Lung (tissue), 12 donors: ENCODE results near the gene MAOB. TPM values are rescaled to one million over a fixed set of nuclear protein-coding genes. Genes with fewer than 3 reads are reported as not detected.

Experiments used
- ATAC-seq: fragments of 200-7000 bp; cut with Tn5 transposase; one replicate; pipeline ENCODE4 v1.9.1; 2020; ENCODE audit warnings: moderate number of reproducible peaks; ENCODE audit not compliant: insufficient read depth, low FRiP score
- DNase-seq, 3 donors: peaks; one replicate each; pipeline ENCODE4 v3.0.0-alpha.2; 2013 to 2017
- H3K27ac ChIP-seq, 2 donors: one replicate each; pipeline ENCODE4 v1.5.1; 2013; ENCODE audit warnings: mild to moderate bottlenecking in 2 of 2, moderate library complexity in 2 of 2, control low read depth in 1 of 2, inconsistent platforms in 1 of 2, low read depth in 1 of 2, low read length in 1 of 2
- H3K27me3 ChIP-seq, 3 donors: one replicate each; pipeline ENCODE4 v1.5.1; 2013; ENCODE audit warnings: low read length in 2 of 3; ENCODE audit not compliant: control insufficient read depth in 3 of 3, insufficient read depth in 3 of 3
- H3K36me3 ChIP-seq, 4 donors: one replicate each; pipeline ENCODE4 v1.5.1; 2013; ENCODE audit warnings: low read length in 4 of 4, mild to moderate bottlenecking in 1 of 4, moderate library complexity in 1 of 4; ENCODE audit not compliant: control insufficient read depth in 4 of 4, insufficient read depth in 4 of 4
- H3K4me1 ChIP-seq, 5 donors: one replicate each; pipeline ENCODE4 v1.5.1; 2013; ENCODE audit warnings: low read length in 5 of 5, mild to moderate bottlenecking in 2 of 5, moderate library complexity in 1 of 5; ENCODE audit not compliant: control insufficient read depth in 5 of 5, insufficient read depth in 5 of 5
- H3K4me3 ChIP-seq: one replicate; pipeline ENCODE4 v1.5.1; 2013; ENCODE audit warnings: mild to moderate bottlenecking, control low read depth, moderate library complexity
- H3K9ac ChIP-seq, 2 donors: one replicate each; pipeline ENCODE4 v1.5.1; 2013; ENCODE audit warnings: low read length in 2 of 2, control low read depth in 1 of 2; ENCODE audit not compliant: insufficient read depth in 1 of 2
- H3K9me3 ChIP-seq, 4 donors: one replicate each; pipeline ENCODE4 v1.5.1; 2013; ENCODE audit warnings: low read length in 3 of 4, mild to moderate bottlenecking in 1 of 4, moderate library complexity in 1 of 4; ENCODE audit not compliant: control insufficient read depth in 4 of 4, insufficient read depth in 3 of 4
- CTCF ChIP-seq: IDR thresholded peaks from 2 replicates; pipeline ENCODE4 v1.5.1; 2012; ENCODE audit warnings: mild to moderate bottlenecking; ENCODE audit errors: control extremely low read depth, extremely low read depth
- WGBS, 2 donors: extraction: QIAGEN DNeasy Blood & Tissue Kit; methylation state at CpG; one replicate each; pipeline ENCODE4 v1.1.7; 2013; 5-methylcytosine and 5-hydroxymethylcytosine counted together
- polyA plus RNA-seq, 2 donors: library from polyadenylated mRNA; stranded (reverse); fragments of 200-250 nt; gene quantifications; one replicate each; pipeline ENCODE4 v1.2.1, GENCODE V29; 2013
- total RNA-seq, 2 donors: library from RNA; depleted of rRNA in 1 of 2; stranded (reverse); fragments of >200 nt in 1 of 2; gene quantifications; one replicate each; pipeline ENCODE4 v1.2.1, GENCODE V29; 2014 to 2021
- donor health status: control.
- donor health status: control.
- donor health status: Bipolar disorder and iron deficiency.
- donor health status: healthy.
- donor health status: DM: yes; HTN: yes; CAD: no.

Gene MAOB
- total and polyA plus RNA-seq, 4 donors = 5.6 to 19.6 (median 12.9) TPM

GRCh38 chrX:43845776-43846175 is 36.5 kb downstream of the MAOB start:
- 75 to 98% methylated on average over 2 of the region's 2 CpGs for WGBS, 2 donors
- ATAC-seq = no peak

GRCh38 chrX:43840265-43840664 is 42.0 kb downstream of the MAOB start:
- no peak overlapping the region for H3K4me3 ChIP-seq
- H3K27me3 ChIP-seq = peaks cover 0 to 22% (median 6%) of the 10 kb centered on the region in 3 donors
- no peak overlapping the region for H3K27ac ChIP-seq
- DNase-seq = no peak
- H3K9ac ChIP-seq = no peak overlapping the region
- ATAC-seq = no peak
- TF ChIP-seq CTCF = no peak
- no peaks in the 10 kb centered on the region for H3K4me1 ChIP-seq
- peaks cover 0 to 2% (median under 1%) of the 10 kb centered on the region in 4 donors for H3K9me3 ChIP-seq
- 58 to 100% methylated on average over 3 of the region's 3 CpGs for WGBS, 2 donors
- H3K36me3 ChIP-seq = no peaks in the 10 kb centered on the region

More at GRCh38 chrX:43845776-43846175, 36.5 kb downstream of the MAOB start:
- peaks cover 0 to 3% (median 0%) of the 10 kb centered on the region in 5 donors for H3K4me1 ChIP-seq
- H3K9ac ChIP-seq = no peak overlapping the region
- DNase-seq = no peak
- TF ChIP-seq CTCF = no peak
- no peak overlapping the region for H3K27ac ChIP-seq
- no peaks in the 10 kb centered on the region for H3K36me3 ChIP-seq
- peaks cover 0 to 2% (median under 1%) of the 10 kb centered on the region in 4 donors for H3K9me3 ChIP-seq
- H3K4me3 ChIP-seq = no peak overlapping the region
- H3K27me3 ChIP-seq = peaks cover 0 to 13% (median 12%) of the 10 kb centered on the region in 3 donors

GRCh38 chrX:43836435-43837184 is 45.6 kb downstream of the MAOB start:
- 18 to 31% methylated on average over 3 of the region's 3 CpGs for WGBS, 2 donors
- peak in 2 of 3 donors; percentile 38 to 59 for DNase-seq

More at GRCh38 chrX:43836435-43837184, 45.6 kb downstream of the MAOB start:
- no peak for ATAC-seq
- no peak overlapping the region for H3K4me3 ChIP-seq
- no peaks in the 10 kb centered on the region for H3K4me1 ChIP-seq
- peaks cover 0 to 1% (median 0%) of the 10 kb centered on the region in 4 donors for H3K9me3 ChIP-seq
- no peak overlapping the region for H3K9ac ChIP-seq
- peaks cover 0 to 27% (median 6%) of the 10 kb centered on the region in 3 donors for H3K27me3 ChIP-seq
- no peak overlapping the region for H3K27ac ChIP-seq
- TF ChIP-seq CTCF = peak; percentile 26
- no peaks in the 10 kb centered on the region for H3K36me3 ChIP-seq
